ENCODE results near the gene PROZ.

GRCh38 chr13:113120300-113121182, 37.9 kb upstream of the PROZ start:
- TF ChIP-seq ESRRA (IDR thresholded peaks at IDR 0.05; ENCODE audit: borderline replicate concordance, low read length) (no peak), MAFK (IDR thresholded peaks at IDR 0.05; ENCODE audit: partially characterized antibody) (no peak), NPAS2 (CRISPR knock-in tag; IDR thresholded peaks at IDR 0.05; ENCODE audit: borderline replicate concordance) (no peak), POLR2AphosphoS2 (conservative IDR thresholded peaks at IDR 0.05; ENCODE audit: low read length) (no peak), RAD21 (conservative IDR thresholded peaks at IDR 0.05 in 1 of 2, IDR thresholded peaks at IDR 0.05 in 1 of 2) (no peak), JUN (IDR thresholded peaks at IDR 0.05) (no peak), CHD2 (IDR thresholded peaks at IDR 0.05; ENCODE audit: low read length, partially characterized antibody) (no peak)
- TF ChIP-seq, protein P1, sequence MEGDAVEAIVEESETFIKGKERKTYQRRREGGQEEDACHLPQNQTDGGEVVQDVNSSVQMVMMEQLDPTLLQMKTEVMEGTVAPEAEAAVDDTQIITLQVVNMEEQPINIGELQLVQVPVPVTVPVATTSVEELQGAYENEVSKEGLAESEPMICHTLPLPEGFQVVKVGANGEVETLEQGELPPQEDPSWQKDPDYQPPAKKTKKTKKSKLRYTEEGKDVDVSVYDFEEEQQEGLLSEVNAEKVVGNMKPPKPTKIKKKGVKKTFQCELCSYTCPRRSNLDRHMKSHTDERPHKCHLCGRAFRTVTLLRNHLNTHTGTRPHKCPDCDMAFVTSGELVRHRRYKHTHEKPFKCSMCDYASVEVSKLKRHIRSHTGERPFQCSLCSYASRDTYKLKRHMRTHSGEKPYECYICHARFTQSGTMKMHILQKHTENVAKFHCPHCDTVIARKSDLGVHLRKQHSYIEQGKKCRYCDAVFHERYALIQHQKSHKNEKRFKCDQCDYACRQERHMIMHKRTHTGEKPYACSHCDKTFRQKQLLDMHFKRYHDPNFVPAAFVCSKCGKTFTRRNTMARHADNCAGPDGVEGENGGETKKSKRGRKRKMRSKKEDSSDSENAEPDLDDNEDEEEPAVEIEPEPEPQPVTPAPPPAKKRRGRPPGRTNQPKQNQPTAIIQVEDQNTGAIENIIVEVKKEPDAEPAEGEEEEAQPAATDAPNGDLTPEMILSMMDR (IDR thresholded peaks at IDR 0.05): no peak
